ENCODE results near the gene MMP14. TPM values are rescaled to one million over a fixed set of nuclear protein-coding genes. Genes with fewer than 3 reads are reported as not detected.

The MMP14 gene
- total and polyA plus RNA-seq, 9 of the 15 experiments (the other 6 are each of a cell fraction or from before 2014, with no cell fraction given): 0.36 to 5.8 (median 1.3) TPM; not detected in 2

- Histone ChIP-seq H3K9me1 (ENCODE audit: control insufficient read depth, insufficient read depth, low read length) (peaks cover 3% of the 10 kb centered on the region), H2AFZ (ENCODE audit: low read depth, low read length) (no peak overlapping the region), H3K9ac (ENCODE audit: insufficient read depth in 1 of 2, low read depth in 2 of 2, low read length in 2 of 2) (no peak overlapping the region), H3K27ac (ENCODE audit: extremely low read depth, low read depth, low read length) (no peak overlapping the region), H3K4me2 (ENCODE audit: insufficient read depth, low read length) (no peak overlapping the region), H3K27me3 (ENCODE audit: control insufficient read depth in 2 of 2, insufficient read depth in 2 of 2, low read length in 2 of 2) (no peaks in the 10 kb centered on the region), H3K4me3 (no peak overlapping the region), H3K79me2 (ENCODE audit: control insufficient read depth, insufficient read depth, low read length) (peaks cover 14% of the 10 kb centered on the region), H3K4me1 (replicated peaks in 1 of 2; ENCODE audit: control insufficient read depth in 2 of 2, insufficient read depth in 2 of 2, low read length in 2 of 2) (peaks cover 15 to 34% of the 10 kb centered on the region in 2 experiments), H4K20me1 (replicated peaks; ENCODE audit: control insufficient read depth, insufficient read depth, low read length) (no peaks in the 10 kb centered on the region), H3K9me3 (replicated peaks; ENCODE audit: control insufficient read depth, insufficient read depth, low read depth, low read length) (no peaks in the 10 kb centered on the region), H3K36me3 (ENCODE audit: control insufficient read depth, insufficient read depth, low read length) (no peaks in the 10 kb centered on the region)
- FAIRE-seq (no peak), DNase-seq (ENCODE audit: extremely low read depth in 1 of 4, low spot score in 3 of 4) (no peak), ATAC-seq (no peak)
- intact Hi-C loops (cut with micrococcal nuclease) (no loop called here), in situ Hi-C loops (cut with MboI) (no loop called here)
- TF ChIP-seq, protein P1, sequence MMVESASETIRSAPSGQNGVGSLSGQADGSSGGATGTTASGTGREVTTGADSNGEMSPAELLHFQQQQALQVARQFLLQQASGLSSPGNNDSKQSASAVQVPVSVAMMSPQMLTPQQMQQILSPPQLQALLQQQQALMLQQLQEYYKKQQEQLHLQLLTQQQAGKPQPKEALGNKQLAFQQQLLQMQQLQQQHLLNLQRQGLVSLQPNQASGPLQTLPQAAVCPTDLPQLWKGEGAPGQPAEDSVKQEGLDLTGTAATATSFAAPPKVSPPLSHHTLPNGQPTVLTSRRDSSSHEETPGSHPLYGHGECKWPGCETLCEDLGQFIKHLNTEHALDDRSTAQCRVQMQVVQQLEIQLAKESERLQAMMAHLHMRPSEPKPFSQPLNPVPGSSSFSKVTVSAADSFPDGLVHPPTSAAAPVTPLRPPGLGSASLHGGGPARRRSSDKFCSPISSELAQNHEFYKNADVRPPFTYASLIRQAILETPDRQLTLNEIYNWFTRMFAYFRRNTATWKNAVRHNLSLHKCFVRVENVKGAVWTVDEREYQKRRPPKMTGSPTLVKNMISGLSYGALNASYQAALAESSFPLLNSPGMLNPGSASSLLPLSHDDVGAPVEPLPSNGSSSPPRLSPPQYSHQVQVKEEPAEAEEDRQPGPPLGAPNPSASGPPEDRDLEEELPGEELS (CRISPR knock-in tag; IDR thresholded peaks at IDR 0.05; ENCODE audit: borderline replicate concordance): no peak
- TF ChIP-seq, protein P2, sequence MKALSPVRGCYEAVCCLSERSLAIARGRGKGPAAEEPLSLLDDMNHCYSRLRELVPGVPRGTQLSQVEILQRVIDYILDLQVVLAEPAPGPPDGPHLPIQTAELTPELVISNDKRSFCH (CRISPR knock-in tag; IDR thresholded peaks at IDR 0.05): no peak
- TF ChIP-seq, protein P2 (tag; IDR thresholded peaks at IDR 0.05): no peak
- TF ChIP-seq, protein P3, sequence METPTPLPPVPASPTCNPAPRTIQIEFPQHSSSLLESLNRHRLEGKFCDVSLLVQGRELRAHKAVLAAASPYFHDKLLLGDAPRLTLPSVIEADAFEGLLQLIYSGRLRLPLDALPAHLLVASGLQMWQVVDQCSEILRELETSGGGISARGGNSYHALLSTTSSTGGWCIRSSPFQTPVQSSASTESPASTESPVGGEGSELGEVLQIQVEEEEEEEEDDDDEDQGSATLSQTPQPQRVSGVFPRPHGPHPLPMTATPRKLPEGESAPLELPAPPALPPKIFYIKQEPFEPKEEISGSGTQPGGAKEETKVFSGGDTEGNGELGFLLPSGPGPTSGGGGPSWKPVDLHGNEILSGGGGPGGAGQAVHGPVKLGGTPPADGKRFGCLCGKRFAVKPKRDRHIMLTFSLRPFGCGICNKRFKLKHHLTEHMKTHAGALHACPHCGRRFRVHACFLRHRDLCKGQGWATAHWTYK (CRISPR knock-in tag; IDR thresholded peaks at IDR 0.05): no peak
- TF ChIP-seq HDAC8 (tag; IDR thresholded peaks at IDR 0.05) (no peak), KLF13 (tag; IDR thresholded peaks at IDR 0.05; ENCODE audit: borderline replicate concordance, low read depth) (no peak), ZNF696 (CRISPR knock-in tag; conservative IDR thresholded peaks at IDR 0.05) (no peak), POLR2B (IDR thresholded peaks at IDR 0.05; ENCODE audit: low read depth, partially characterized antibody) (no peak), WHSC1 (IDR thresholded peaks at IDR 0.05; ENCODE audit: low read length) (no peak), CREBBP (IDR thresholded peaks at IDR 0.05; ENCODE audit: low read depth, low read length) (no peak), MXI1 (IDR thresholded peaks at IDR 0.05; ENCODE audit: low read depth, low read length) (no peak), NCOA4 (IDR thresholded peaks at IDR 0.05; ENCODE audit: partially characterized antibody) (no peak), TAF7 (tag; IDR thresholded peaks at IDR 0.05) (no peak)
- ChIA-PET POLR2A (interaction anchor here (0.6 to 1.5 kb wide), 3 partner anchors 12 to 1640 kb away, joined by 3 read pairs; no protein-coding TSS in a partner anchor), CTCF (ENCODE audit: low intra/inter-chr PET ratio) (no interaction called here)
- 13% methylated on average over 1 of the region's 1 CpG for WGBS (ENCODE audit: insufficient coverage, low coverage, missing lambda C conversion rate)
- BruUV-seq (replicated peaks): no TSS peak
Observed at GRCh38 chr14:22890416-22890815, 54.0 kb downstream of the MMP14 start.

All from K562 (cell line).